ENCODE measurements around the gene SPOPL. TPM values are rescaled to one million over a fixed set of nuclear protein-coding genes. Genes with fewer than 3 reads are reported as not detected.

Gene SPOPL
- total and polyA plus RNA-seq, 9 of the 15 experiments (the other 6 are each of a cell fraction or from before 2014, with no cell fraction given), result 0.53 to 6.1 (median 4.1) TPM

GRCh38 chr2:138469411-138469810 is 32.2 kb upstream of the SPOPL start (continued):
- TF ChIP-seq, protein P1, sequence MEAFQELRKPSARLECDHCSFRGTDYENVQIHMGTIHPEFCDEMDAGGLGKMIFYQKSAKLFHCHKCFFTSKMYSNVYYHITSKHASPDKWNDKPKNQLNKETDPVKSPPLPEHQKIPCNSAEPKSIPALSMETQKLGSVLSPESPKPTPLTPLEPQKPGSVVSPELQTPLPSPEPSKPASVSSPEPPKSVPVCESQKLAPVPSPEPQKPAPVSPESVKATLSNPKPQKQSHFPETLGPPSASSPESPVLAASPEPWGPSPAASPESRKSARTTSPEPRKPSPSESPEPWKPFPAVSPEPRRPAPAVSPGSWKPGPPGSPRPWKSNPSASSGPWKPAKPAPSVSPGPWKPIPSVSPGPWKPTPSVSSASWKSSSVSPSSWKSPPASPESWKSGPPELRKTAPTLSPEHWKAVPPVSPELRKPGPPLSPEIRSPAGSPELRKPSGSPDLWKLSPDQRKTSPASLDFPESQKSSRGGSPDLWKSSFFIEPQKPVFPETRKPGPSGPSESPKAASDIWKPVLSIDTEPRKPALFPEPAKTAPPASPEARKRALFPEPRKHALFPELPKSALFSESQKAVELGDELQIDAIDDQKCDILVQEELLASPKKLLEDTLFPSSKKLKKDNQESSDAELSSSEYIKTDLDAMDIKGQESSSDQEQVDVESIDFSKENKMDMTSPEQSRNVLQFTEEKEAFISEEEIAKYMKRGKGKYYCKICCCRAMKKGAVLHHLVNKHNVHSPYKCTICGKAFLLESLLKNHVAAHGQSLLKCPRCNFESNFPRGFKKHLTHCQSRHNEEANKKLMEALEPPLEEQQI (IDR thresholded peaks at IDR 0.05), result no peak
- no peak for TF ChIP-seq MAFF (IDR thresholded peaks at IDR 0.05; ENCODE audit: low read length)

DNA sequence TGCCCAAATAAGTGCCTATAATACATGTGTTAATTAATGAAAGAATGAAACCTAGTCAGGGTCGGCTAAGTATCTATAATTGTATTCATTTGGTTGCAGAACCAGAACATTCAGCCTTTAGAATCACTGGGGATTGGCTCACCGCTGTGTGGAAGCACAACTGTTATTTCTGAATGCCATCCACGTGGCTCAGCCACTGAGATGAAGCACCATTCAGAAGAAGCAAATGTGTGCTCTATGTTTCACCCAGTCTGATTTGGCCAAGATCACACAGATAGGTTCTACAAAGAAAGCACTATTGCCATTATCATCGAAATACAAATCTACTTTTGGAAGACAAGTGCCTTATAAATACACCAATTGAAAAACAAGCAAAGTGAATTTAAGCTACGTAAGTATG is 30.6 kb upstream of the SPOPL start:
- BruUV-seq (replicated peaks), result no TSS peak
- Histone ChIP-seq H3K36me3 (ENCODE audit: control insufficient read depth, insufficient read depth, low read length) (no peaks in the 10 kb centered on the region), H3K79me2 (ENCODE audit: control insufficient read depth, insufficient read depth, low read length) (no peaks in the 10 kb centered on the region), H4K20me1 (replicated peaks; ENCODE audit: control insufficient read depth, insufficient read depth, low read length) (no peaks in the 10 kb centered on the region), H3K4me3 (no peak overlapping the region), H3K27ac (ENCODE audit: extremely low read depth, low read depth, low read length) (no peak overlapping the region), H3K27me3 (ENCODE audit: control insufficient read depth in 2 of 2, insufficient read depth in 2 of 2, low read length in 2 of 2) (no peaks in the 10 kb centered on the region), H3K9ac (ENCODE audit: insufficient read depth in 1 of 2, low read depth in 2 of 2, low read length in 2 of 2) (no peak overlapping the region), H3K4me1 (replicated peaks in 1 of 2; ENCODE audit: control insufficient read depth in 2 of 2, insufficient read depth in 2 of 2, low read length in 2 of 2) (peaks cover 6 to 19% of the 10 kb centered on the region in 2 experiments), H2AFZ (ENCODE audit: low read depth, low read length) (no peak overlapping the region), H3K9me3 (replicated peaks; ENCODE audit: control insufficient read depth, insufficient read depth, low read depth, low read length) (no peaks in the 10 kb centered on the region; the same call in 1 of the 2 replicates), H3K9me1 (ENCODE audit: control insufficient read depth, insufficient read depth, low read length) (no peaks in the 10 kb centered on the region), H3K4me2 (ENCODE audit: insufficient read depth, low read length) (no peak overlapping the region)
- FAIRE-seq (no peak), DNase-seq (ENCODE audit: extremely low read depth in 1 of 4, low spot score in 3 of 4) (no peak), ATAC-seq (no peak)
- ChIA-PET POLR2A (no interaction called here), CTCF (ENCODE audit: low intra/inter-chr PET ratio) (no interaction called here)
- 56% methylated on average over 5 of the region's 5 CpGs for WGBS (ENCODE audit: insufficient coverage, low coverage, missing lambda C conversion rate)
- in situ Hi-C loops (cut with MboI), result no loop called here
- intact Hi-C loops (cut with micrococcal nuclease), result loop anchor here (10.0 kb wide), 4 partner anchors 184 to 354 kb away; partner anchors contain the start of gene NXPH2
- TF ChIP-seq ADNP (tag; IDR thresholded peaks at IDR 0.05) (no peak), RBM34 (IDR thresholded peaks at IDR 0.05; ENCODE audit: borderline replicate concordance, insufficient read depth, low read length) (no peak), E2F6 (IDR thresholded peaks at IDR 0.05; ENCODE audit: borderline replicate concordance in 1 of 2, extremely low read depth in 1 of 2, insufficient read depth in 1 of 2, insufficient read length in 1 of 2, low read depth in 1 of 2, low read length in 1 of 2, poor library complexity in 1 of 2, severe bottlenecking in 1 of 2) (no peak), SIX5 (IDR thresholded peaks at IDR 0.05; ENCODE audit: borderline replicate concordance in 1 of 2, insufficient read depth in 1 of 2, low read depth in 1 of 2, low read length in 2 of 2) (no peak), C11orf30 (IDR thresholded peaks at IDR 0.05; ENCODE audit: low read depth) (no peak), ATF1 (CRISPR knock-in tag; IDR thresholded peaks at IDR 0.05) (no peak), ATF1 (tag; IDR thresholded peaks at IDR 0.05) (no peak), RCOR1 (IDR thresholded peaks at IDR 0.05; ENCODE audit: borderline replicate concordance in 1 of 2, low read depth in 2 of 2, low read length in 2 of 2) (no peak), FOXJ3 (CRISPR knock-in tag; IDR thresholded peaks at IDR 0.05) (no peak)
- TF ChIP-seq, protein P2, sequence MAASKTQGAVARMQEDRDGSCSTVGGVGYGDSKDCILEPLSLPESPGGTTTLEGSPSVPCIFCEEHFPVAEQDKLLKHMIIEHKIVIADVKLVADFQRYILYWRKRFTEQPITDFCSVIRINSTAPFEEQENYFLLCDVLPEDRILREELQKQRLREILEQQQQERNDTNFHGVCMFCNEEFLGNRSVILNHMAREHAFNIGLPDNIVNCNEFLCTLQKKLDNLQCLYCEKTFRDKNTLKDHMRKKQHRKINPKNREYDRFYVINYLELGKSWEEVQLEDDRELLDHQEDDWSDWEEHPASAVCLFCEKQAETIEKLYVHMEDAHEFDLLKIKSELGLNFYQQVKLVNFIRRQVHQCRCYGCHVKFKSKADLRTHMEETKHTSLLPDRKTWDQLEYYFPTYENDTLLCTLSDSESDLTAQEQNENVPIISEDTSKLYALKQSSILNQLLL (CRISPR knock-in tag; IDR thresholded peaks at IDR 0.05; ENCODE audit: borderline replicate concordance), result no peak
- TF ChIP-seq, protein P3, sequence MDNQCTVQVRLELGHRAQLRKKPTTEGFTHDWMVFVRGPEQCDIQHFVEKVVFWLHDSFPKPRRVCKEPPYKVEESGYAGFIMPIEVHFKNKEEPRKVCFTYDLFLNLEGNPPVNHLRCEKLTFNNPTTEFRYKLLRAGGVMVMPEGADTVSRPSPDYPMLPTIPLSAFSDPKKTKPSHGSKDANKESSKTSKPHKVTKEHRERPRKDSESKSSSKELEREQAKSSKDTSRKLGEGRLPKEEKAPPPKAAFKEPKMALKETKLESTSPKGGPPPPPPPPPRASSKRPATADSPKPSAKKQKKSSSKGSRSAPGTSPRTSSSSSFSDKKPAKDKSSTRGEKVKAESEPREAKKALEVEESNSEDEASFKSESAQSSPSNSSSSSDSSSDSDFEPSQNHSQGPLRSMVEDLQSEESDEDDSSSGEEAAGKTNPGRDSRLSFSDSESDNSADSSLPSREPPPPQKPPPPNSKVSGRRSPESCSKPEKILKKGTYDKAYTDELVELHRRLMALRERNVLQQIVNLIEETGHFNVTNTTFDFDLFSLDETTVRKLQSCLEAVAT (IDR thresholded peaks at IDR 0.05), result no peak
- TF ChIP-seq, protein P4, sequence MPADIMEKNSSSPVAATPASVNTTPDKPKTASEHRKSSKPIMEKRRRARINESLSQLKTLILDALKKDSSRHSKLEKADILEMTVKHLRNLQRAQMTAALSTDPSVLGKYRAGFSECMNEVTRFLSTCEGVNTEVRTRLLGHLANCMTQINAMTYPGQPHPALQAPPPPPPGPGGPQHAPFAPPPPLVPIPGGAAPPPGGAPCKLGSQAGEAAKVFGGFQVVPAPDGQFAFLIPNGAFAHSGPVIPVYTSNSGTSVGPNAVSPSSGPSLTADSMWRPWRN (IDR thresholded peaks at IDR 0.05; ENCODE audit: low read depth), result no peak
